ENCODE data around the gene PRKCH. TPM values are rescaled to one million over a fixed set of nuclear protein-coding genes. Genes with fewer than 3 reads are reported as not detected.

Gene PRKCH
- total RNA-seq, 1 experiment from 2014 or later, result 22.3 TPM

GRCh38 chr14:61476105-61476753 lies 154.8 kb downstream of the PRKCH start:
- BruUV-seq (replicated peaks), result TSS peak; percentile 68
- intact Hi-C loops (cut with micrococcal nuclease; ENCODE audit: unreplicated experiment), result loop anchor here (2.0 kb wide), 1 partner anchor 77 kb away; no protein-coding TSS in a partner anchor

GRCh38 chr14:61476754-61477410 lies 155.5 kb downstream of the PRKCH start:
- H3K27ac Mint-ChIP-seq (ENCODE audit: unreplicated experiment), result peak overlapping the region; percentile 98
- BruUV-seq (replicated peaks), result no TSS peak
- TF ChIP-seq CTCF (IDR thresholded peaks at IDR 0.05; ENCODE audit: unreplicated experiment), result no peak
- peak; percentile 57 for DNase-seq
- CTCF ChIA-PET, result interaction anchor here (0.8 to 3.8 kb wide), 6 partner anchors 48 to 361 kb away, joined by 3 to 21 read pairs (median 4); no protein-coding TSS in a partner anchor
- peak overlapping the region; percentile 43 for H3K4me3 Mint-ChIP-seq (ENCODE audit: low read depth, unreplicated experiment)
- no peaks in the 10 kb centered on the region for H3K9me3 Mint-ChIP-seq (ENCODE audit: low read depth, unreplicated experiment)
- H3K36me3 Mint-ChIP-seq (ENCODE audit: insufficient read depth, unreplicated experiment), result peaks cover 28% of the 10 kb centered on the region
- peaks cover 81% of the 10 kb centered on the region for H3K4me1 Mint-ChIP-seq (ENCODE audit: low read depth, unreplicated experiment)
- intact Hi-C loops (cut with micrococcal nuclease; ENCODE audit: unreplicated experiment), result loop anchor here (2.0 kb wide), 1 partner anchor 76 kb away; no protein-coding TSS in a partner anchor
- no peaks in the 10 kb centered on the region for H3K27me3 Mint-ChIP-seq (ENCODE audit: unreplicated experiment)

More at GRCh38 chr14:61476105-61476753, 154.8 kb downstream of the PRKCH start:
- H3K36me3 Mint-ChIP-seq (ENCODE audit: insufficient read depth, unreplicated experiment), result peaks cover 29% of the 10 kb centered on the region
- H3K9me3 Mint-ChIP-seq (ENCODE audit: low read depth, unreplicated experiment), result no peaks in the 10 kb centered on the region
- H3K27me3 Mint-ChIP-seq (ENCODE audit: unreplicated experiment), result no peaks in the 10 kb centered on the region
- no peak for DNase-seq
- no peak for TF ChIP-seq CTCF (IDR thresholded peaks at IDR 0.05; ENCODE audit: unreplicated experiment)
- peak overlapping the region; percentile 98 for H3K27ac Mint-ChIP-seq (ENCODE audit: unreplicated experiment)
- CTCF ChIA-PET, result interaction anchor here (0.8 to 3.8 kb wide), 6 partner anchors 49 to 361 kb away, joined by 3 to 21 read pairs (median 4); no protein-coding TSS in a partner anchor
- peaks cover 86% of the 10 kb centered on the region for H3K4me1 Mint-ChIP-seq (ENCODE audit: low read depth, unreplicated experiment)
- H3K4me3 Mint-ChIP-seq (ENCODE audit: low read depth, unreplicated experiment), result peak overlapping the region; percentile 43

- peaks cover 27% of the 10 kb centered on the region for H3K36me3 Mint-ChIP-seq (ENCODE audit: insufficient read depth, unreplicated experiment)
- intact Hi-C loops (cut with micrococcal nuclease; ENCODE audit: unreplicated experiment), result loop anchor here (1.0 to 2.0 kb wide), 2 partner anchors 46 to 75 kb away; no protein-coding TSS in a partner anchor
- no peak overlapping the region for H3K4me3 Mint-ChIP-seq (ENCODE audit: low read depth, unreplicated experiment)
- no peaks in the 10 kb centered on the region for H3K27me3 Mint-ChIP-seq (ENCODE audit: unreplicated experiment)
- CTCF ChIA-PET, result interaction anchor here (0.7 to 3.8 kb wide), 11 partner anchors 12 to 360 kb away, joined by 3 to 21 read pairs (median 4); no protein-coding TSS in a partner anchor
- TF ChIP-seq CTCF (IDR thresholded peaks at IDR 0.05; ENCODE audit: unreplicated experiment), result no peak
- peak overlapping the region; percentile 98 for H3K27ac Mint-ChIP-seq (ENCODE audit: unreplicated experiment)
- H3K4me1 Mint-ChIP-seq (ENCODE audit: low read depth, unreplicated experiment), result peaks cover 78% of the 10 kb centered on the region
- BruUV-seq (replicated peaks), result no TSS peak
- peak; percentile 84 for DNase-seq
- no peaks in the 10 kb centered on the region for H3K9me3 Mint-ChIP-seq (ENCODE audit: low read depth, unreplicated experiment)
Measured at GRCh38 chr14:61477712-61478462, 156.5 kb downstream of the PRKCH start.

- peak overlapping the region; percentile 16 for H3K4me3 Mint-ChIP-seq (ENCODE audit: low read depth, unreplicated experiment)
- peaks cover 67% of the 10 kb centered on the region for H3K4me1 Mint-ChIP-seq (ENCODE audit: low read depth, unreplicated experiment)
- CTCF ChIA-PET, result interaction anchor here (1.2 to 3.8 kb wide), 4 partner anchors 46 to 81 kb away, joined by 5 to 21 read pairs (median 11); no protein-coding TSS in a partner anchor
- no peaks in the 10 kb centered on the region for H3K27me3 Mint-ChIP-seq (ENCODE audit: unreplicated experiment)
- intact Hi-C loops (cut with micrococcal nuclease; ENCODE audit: unreplicated experiment), result loop anchor here (1.0 kb wide), 1 partner anchor 45 kb away; no protein-coding TSS in a partner anchor
- DNase-seq, result no peak
- BruUV-seq (replicated peaks), result no TSS peak
- TF ChIP-seq CTCF (IDR thresholded peaks at IDR 0.05; ENCODE audit: unreplicated experiment), result no peak
- H3K27ac Mint-ChIP-seq (ENCODE audit: unreplicated experiment), result peak overlapping the region; percentile 98
- H3K9me3 Mint-ChIP-seq (ENCODE audit: low read depth, unreplicated experiment), result no peaks in the 10 kb centered on the region
- H3K36me3 Mint-ChIP-seq (ENCODE audit: insufficient read depth, unreplicated experiment), result peaks cover 22% of the 10 kb centered on the region
Measured at GRCh38 chr14:61478971-61479473, 157.6 kb downstream of the PRKCH start.
